CD4-positive, alpha-beta memory T cell (primary cell): ENCODE data around the gene PPP1R3G. TPM values are rescaled to one million over a fixed set of nuclear protein-coding genes. Genes with fewer than 3 reads are reported as not detected.

Experiments
- CTCF ChIA-PET: fragments of 350-600 bp; sonication (Branson Sonifier 250); formaldehyde crosslinking; loops from one replicate; lab custom pipeline; 2021; ENCODE audit warnings: inconsistent platforms; ENCODE audit not compliant: partially characterized antibody; lab: Charles Lee
- POLR2A ChIA-PET: fragments of 350-600 bp; sonication (Branson Sonifier 250); formaldehyde crosslinking; loops from one replicate; lab custom pipeline; 2021; ENCODE audit not compliant: partially characterized antibody; lab: Charles Lee
- DNase-seq, 5 donors: peaks; one replicate each; pipeline versions ENCODE4 v3.0.0 to v3.0.0-alpha.2; 2020 to 2022; ENCODE audit warnings: mixed read lengths in 1 of 5
- H3K27ac ChIP-seq: one replicate; pipeline ENCODE4 v1.7.0; 2013; ENCODE audit warnings: low read depth, low read length
- H3K27me3 ChIP-seq: 2 replicates; pipeline ENCODE4 v1.7.0; 2013; ENCODE audit warnings: mild to moderate bottlenecking, low read length, moderate library complexity; ENCODE audit not compliant: insufficient read depth
- H3K36me3 ChIP-seq: 2 replicates; pipeline ENCODE4 v1.7.0; 2013; ENCODE audit warnings: mild to moderate bottlenecking, low read length, moderate library complexity; ENCODE audit not compliant: insufficient read depth
- H3K4me1 ChIP-seq: 2 replicates; pipeline ENCODE4 v1.7.0; 2013; ENCODE audit warnings: mild to moderate bottlenecking, low read length, moderate library complexity; ENCODE audit not compliant: insufficient read depth
- H3K4me3 ChIP-seq, 2 donors: one replicate each; pipeline ENCODE4 v1.7.0; 2013; ENCODE audit warnings: low read length in 2 of 2, mild to moderate bottlenecking in 1 of 2
- H3K9me3 ChIP-seq, 2 donors: one replicate each; pipeline ENCODE4 v1.7.0; 2013; ENCODE audit warnings: low read length in 2 of 2, control low read depth in 1 of 2; ENCODE audit not compliant: control insufficient read depth in 1 of 2
- H3K27ac Mint-ChIP-seq, 7 donors: one replicate each; pipeline ENCODE4 v1.8.0; 2020 to 2021; ENCODE audit warnings: mixed read lengths in 7 of 7, mild to moderate bottlenecking in 6 of 7, inconsistent platforms in 3 of 7, moderate library complexity in 3 of 7
- H3K27me3 Mint-ChIP-seq, 2 donors: one replicate each; pipeline ENCODE4 v1.8.0; 2020 to 2021; ENCODE audit warnings: mixed read lengths in 2 of 2
- H3K36me3 Mint-ChIP-seq, 2 donors: one replicate each; pipeline ENCODE4 v1.8.0; 2020 to 2021; ENCODE audit warnings: mixed read lengths in 2 of 2, inconsistent platforms in 1 of 2, mild to moderate bottlenecking in 1 of 2
- H3K4me1 Mint-ChIP-seq, 4 donors: one replicate each; pipeline ENCODE4 v1.8.0; 2020 to 2021; ENCODE audit warnings: mixed read lengths in 4 of 4, mild to moderate bottlenecking in 1 of 4
- H3K4me3 Mint-ChIP-seq, 8 donors: one replicate each; pipeline ENCODE4 v1.8.0; 2020 to 2021; ENCODE audit warnings: mixed read lengths in 8 of 8, mild to moderate bottlenecking in 7 of 8, moderate library complexity in 6 of 8, inconsistent platforms in 3 of 8
- H3K9me3 Mint-ChIP-seq, 8 donors: one replicate each; pipeline ENCODE4 v1.8.0; 2020 to 2021; ENCODE audit warnings: mixed read lengths in 8 of 8, mild to moderate bottlenecking in 5 of 8, inconsistent platforms in 3 of 8, moderate library complexity in 1 of 8
- intact Hi-C: fragments of 100-400 bp; cut with micrococcal nuclease; formaldehyde crosslinking; loops from one replicate; pipeline ENCODE4 v1.15.1; 2023
- polyA plus RNA-seq, 2 donors: library from polyadenylated mRNA; unstranded; fragments of 300-500 nt; fragmentation: Illumina TruSeq; gene quantifications; one replicate each; pipeline ENCODE4 v1.2.3, GENCODE V29; 2021
- total RNA-seq, 2 experiments: library from RNA; stranded (reverse); gene quantifications; one replicate each; pipeline ENCODE4 v1.2.3, GENCODE V29; 2021

The PPP1R3G gene
- total and polyA plus RNA-seq, 4 experiments from 2014 or later: not detected

DNA sequence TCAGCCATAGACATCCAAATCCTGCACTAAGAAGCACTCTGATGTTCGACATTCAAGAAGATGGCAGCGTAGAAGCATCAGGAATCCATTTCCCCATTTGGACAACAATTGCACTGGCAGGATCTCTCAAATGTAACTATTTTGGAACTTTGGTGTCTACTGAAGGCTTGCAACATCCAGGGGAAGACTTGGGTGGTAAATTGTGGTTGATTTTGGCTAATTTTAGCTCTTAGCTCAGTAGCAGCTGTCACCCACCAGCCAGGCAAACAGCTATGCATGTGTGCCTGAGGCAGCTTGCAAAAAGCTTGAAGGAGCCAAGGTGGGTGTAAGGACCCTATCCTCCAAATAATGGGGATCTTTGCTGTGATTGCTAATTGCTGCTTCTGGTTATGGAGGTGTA is 35.1 kb upstream of the PPP1R3G start:
- POLR2A ChIA-PET: no interaction called here
- Histone ChIP-seq H3K9me3 (peaks cover 0 to 8% of the 10 kb centered on the region in 2 donors), H3K36me3 (no peaks in the 10 kb centered on the region), H3K4me3 (no peak overlapping the region), H3K27ac (no peak overlapping the region), H3K27me3 (no peaks in the 10 kb centered on the region), H3K4me1 (no peaks in the 10 kb centered on the region)
- CTCF ChIA-PET: no interaction called here
- intact Hi-C loops: no loop called here
- Mint-ChIP-seq H3K4me1 (no peaks in the 10 kb centered on the region), H3K36me3 (peaks cover 0 to 20% of the 10 kb centered on the region in 2 donors), H3K9me3 (peaks cover 4 to 61% (median 42%) of the 10 kb centered on the region in 8 donors), H3K27me3 (peaks cover 0 to 5% of the 10 kb centered on the region in 2 donors), H3K27ac (no peak overlapping the region), H3K4me3 (no peak overlapping the region)
- no peak for DNase-seq

DNA sequence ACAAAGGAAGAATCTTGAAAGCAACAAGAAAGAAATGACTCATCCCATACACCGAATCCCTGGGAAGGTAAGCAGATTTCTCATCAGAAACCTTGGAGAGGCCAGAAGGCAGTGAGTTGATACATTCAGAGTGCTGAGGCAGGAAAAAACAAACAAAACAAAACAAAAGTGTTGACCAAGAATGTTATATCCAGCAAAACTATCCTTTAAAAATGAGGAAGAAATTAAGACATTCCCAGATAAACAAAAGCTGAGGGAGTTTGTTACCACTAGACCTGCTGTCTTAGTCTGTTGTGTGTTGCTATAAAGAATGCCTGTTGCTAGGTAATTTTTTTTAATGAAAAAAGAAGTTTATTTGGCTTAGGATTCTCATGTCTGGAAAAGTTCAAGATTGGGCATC is 33.7 kb upstream of the PPP1R3G start:
- intact Hi-C loops: no loop called here
- Mint-ChIP-seq H3K27me3 (peaks cover 0 to 5% of the 10 kb centered on the region in 2 donors), H3K27ac (no peak overlapping the region), H3K36me3 (peaks cover 0 to 17% of the 10 kb centered on the region in 2 donors), H3K9me3 (peaks cover 4 to 62% (median 37%) of the 10 kb centered on the region in 8 donors), H3K4me3 (no peak overlapping the region), H3K4me1 (no peaks in the 10 kb centered on the region)
- DNase-seq: no peak
- Histone ChIP-seq H3K4me3 (no peak overlapping the region), H3K36me3 (no peaks in the 10 kb centered on the region), H3K4me1 (no peaks in the 10 kb centered on the region), H3K27me3 (no peaks in the 10 kb centered on the region), H3K27ac (no peak overlapping the region), H3K9me3 (peaks cover 0 to 8% of the 10 kb centered on the region in 2 donors)
- ChIA-PET CTCF (no interaction called here), POLR2A (no interaction called here)

DNA sequence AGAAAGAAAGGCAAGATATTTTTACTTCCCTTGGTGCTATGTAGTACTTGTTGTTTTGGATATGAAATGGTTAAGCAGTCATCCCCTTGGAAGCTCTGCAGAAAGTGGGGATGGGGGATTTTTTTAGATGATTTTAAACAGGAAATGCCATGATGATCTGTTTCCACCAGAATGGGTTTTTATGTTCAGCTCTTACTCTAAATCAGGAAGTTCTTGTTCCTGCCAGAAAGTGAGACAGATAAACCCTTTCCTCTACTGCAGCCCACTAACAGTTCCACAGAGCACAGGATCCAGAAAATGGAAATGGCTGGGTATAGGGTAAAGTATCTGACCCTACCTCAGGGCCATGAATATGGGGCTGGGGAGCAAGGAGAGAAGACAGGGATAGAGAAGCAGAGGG is 32.1 kb upstream of the PPP1R3G start:
- Histone ChIP-seq H3K27me3 (no peaks in the 10 kb centered on the region), H3K4me3 (no peak overlapping the region), H3K36me3 (no peaks in the 10 kb centered on the region), H3K27ac (no peak overlapping the region), H3K4me1 (no peaks in the 10 kb centered on the region), H3K9me3 (peaks cover 0 to 8% of the 10 kb centered on the region in 2 donors)
- H3K36me3 Mint-ChIP-seq: peaks cover 0 to 8% of the 10 kb centered on the region in 2 donors
- CTCF ChIA-PET: no interaction called here
- DNase-seq: no peak
- peaks cover 4 to 55% (median 32%) of the 10 kb centered on the region in 8 donors for H3K9me3 Mint-ChIP-seq
- peaks cover 0 to 5% of the 10 kb centered on the region in 2 donors for H3K27me3 Mint-ChIP-seq
- intact Hi-C loops: no loop called here
- POLR2A ChIA-PET: no interaction called here
- H3K4me3 Mint-ChIP-seq: no peak overlapping the region
- H3K27ac Mint-ChIP-seq: no peak overlapping the region
- H3K4me1 Mint-ChIP-seq: no peaks in the 10 kb centered on the region

DNA sequence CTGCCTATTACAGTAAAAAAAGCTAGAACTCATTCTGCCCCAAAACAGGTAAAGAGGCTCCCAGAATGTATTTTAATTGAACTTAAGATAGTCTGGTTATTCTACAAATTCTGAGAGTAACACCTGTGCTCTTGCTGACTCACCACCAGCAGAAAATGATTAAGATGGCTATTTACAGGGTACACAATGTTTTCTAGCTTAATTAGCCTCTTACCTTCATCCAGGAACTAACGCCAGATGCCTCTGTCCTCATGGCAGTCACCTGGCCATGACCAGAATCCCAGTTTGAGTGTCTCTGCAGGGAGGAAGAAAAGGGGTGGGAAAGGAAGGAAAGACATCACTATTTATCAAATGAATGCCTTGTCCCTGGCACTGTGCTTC is 31.3 kb upstream of the PPP1R3G start:
- Mint-ChIP-seq H3K4me3 (no peak overlapping the region), H3K36me3 (peaks cover 0 to 8% of the 10 kb centered on the region in 2 donors), H3K9me3 (peaks cover 4 to 47% (median 27%) of the 10 kb centered on the region in 8 donors), H3K27me3 (peaks cover 0 to under 1% of the 10 kb centered on the region in 2 donors), H3K27ac (no peak overlapping the region), H3K4me1 (no peaks in the 10 kb centered on the region)
- ChIA-PET CTCF (no interaction called here), POLR2A (no interaction called here)
- Histone ChIP-seq H3K27ac (no peak overlapping the region), H3K27me3 (no peaks in the 10 kb centered on the region), H3K4me3 (no peak overlapping the region), H3K9me3 (peaks cover 0 to 8% of the 10 kb centered on the region in 2 donors), H3K4me1 (no peaks in the 10 kb centered on the region), H3K36me3 (no peaks in the 10 kb centered on the region)
- no peak for DNase-seq
- intact Hi-C loops: no loop called here

DNA sequence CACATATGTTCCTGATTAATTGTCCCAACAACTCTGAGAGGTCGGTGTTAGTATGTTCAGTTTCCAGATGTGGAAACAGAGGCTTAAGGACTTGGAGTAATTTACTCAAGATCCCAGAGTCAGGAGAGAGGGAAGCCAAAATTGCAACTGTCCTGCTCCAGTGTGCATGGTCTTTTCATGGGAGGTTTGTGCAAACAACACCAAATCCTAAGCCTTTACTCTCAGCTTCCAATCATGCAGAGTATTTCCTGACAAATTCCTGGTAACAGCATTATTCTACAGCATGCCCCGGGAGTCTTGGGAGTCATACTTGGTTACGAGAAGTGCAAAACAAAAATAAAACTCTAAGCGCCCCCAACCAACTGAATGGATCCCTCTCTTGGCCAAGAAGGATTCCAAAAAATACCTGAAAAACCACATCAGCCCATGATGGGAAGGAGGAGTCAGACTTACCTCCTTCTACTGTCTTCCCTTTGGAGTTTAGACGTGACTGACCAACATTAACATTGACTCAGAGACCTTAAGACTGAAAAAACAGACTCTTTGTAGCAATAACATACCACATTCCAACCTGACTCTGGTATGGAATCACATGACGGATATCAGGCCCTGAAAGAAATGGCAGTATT is 30.8 kb upstream of the PPP1R3G start:
- no peak for DNase-seq
- ChIA-PET CTCF (no interaction called here), POLR2A (no interaction called here)
- Histone ChIP-seq H3K9me3 (peaks cover 0 to 8% of the 10 kb centered on the region in 2 donors), H3K27ac (no peak overlapping the region), H3K27me3 (no peaks in the 10 kb centered on the region), H3K4me1 (no peaks in the 10 kb centered on the region), H3K36me3 (no peaks in the 10 kb centered on the region), H3K4me3 (no peak overlapping the region)
- Mint-ChIP-seq H3K27ac (no peak overlapping the region), H3K4me1 (no peaks in the 10 kb centered on the region), H3K9me3 (peaks cover 2 to 45% (median 26%) of the 10 kb centered on the region in 8 donors), H3K36me3 (peaks cover 0 to 8% of the 10 kb centered on the region in 2 donors), H3K27me3 (no peaks in the 10 kb centered on the region), H3K4me3 (no peak overlapping the region)
- intact Hi-C loops: no loop called here

DNA sequence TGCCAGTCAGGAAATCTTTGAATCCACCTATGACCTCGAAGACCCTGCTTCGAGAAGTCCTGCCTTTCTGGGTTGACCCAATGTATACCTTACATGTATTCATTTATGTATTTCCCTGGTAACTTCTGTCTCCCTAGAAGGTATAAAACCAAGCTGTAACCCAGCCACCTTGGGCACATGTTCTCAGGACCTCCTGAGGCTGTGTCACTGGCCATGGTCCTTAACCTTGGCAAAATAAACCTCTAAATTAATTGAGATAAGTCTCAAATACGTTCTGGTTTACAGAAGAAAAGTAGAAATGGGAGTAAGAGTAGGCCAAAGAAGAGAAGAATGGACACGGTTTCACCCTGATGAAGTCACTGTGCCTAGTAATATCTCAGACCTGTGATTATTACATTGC is 30.0 kb upstream of the PPP1R3G start:
- no peak for DNase-seq
- peaks cover 0 to 8% of the 10 kb centered on the region in 2 donors for H3K36me3 Mint-ChIP-seq
- Histone ChIP-seq H3K4me1 (no peaks in the 10 kb centered on the region), H3K27ac (no peak overlapping the region), H3K4me3 (no peak overlapping the region), H3K9me3 (peaks cover 0 to 8% of the 10 kb centered on the region in 2 donors), H3K36me3 (no peaks in the 10 kb centered on the region), H3K27me3 (no peaks in the 10 kb centered on the region)
- H3K27me3 Mint-ChIP-seq: no peaks in the 10 kb centered on the region
- H3K27ac Mint-ChIP-seq: no peak overlapping the region
- H3K4me3 Mint-ChIP-seq: no peak overlapping the region
- POLR2A ChIA-PET: no interaction called here
- H3K4me1 Mint-ChIP-seq: no peaks in the 10 kb centered on the region
- H3K9me3 Mint-ChIP-seq: peaks cover 0 to 37% (median 21%) of the 10 kb centered on the region in 8 donors
- intact Hi-C loops: no loop called here
- CTCF ChIA-PET: no interaction called here

DNA sequence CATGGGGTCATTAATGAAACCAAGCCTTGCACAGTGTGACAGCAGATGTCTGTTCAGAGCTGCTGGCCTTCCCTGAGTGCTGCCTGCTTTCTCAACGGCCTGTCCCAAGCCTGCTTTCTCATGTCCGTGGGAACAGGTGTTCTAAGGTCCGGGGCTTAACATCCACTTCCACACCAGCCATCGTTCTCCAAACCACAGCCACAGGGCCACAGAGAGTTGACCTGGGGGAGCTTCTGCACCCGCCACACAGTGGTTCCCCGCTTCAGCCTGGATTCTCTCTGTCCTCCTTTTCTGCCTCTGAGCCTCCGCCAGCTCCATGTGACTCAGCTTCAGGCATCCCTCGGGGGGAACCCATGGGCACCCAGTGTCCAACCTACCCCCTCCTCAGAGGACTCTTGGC is 26.9 kb upstream of the PPP1R3G start:
- no peak for DNase-seq
- peaks cover 0 to 7% (median under 1%) of the 10 kb centered on the region in 8 donors for H3K9me3 Mint-ChIP-seq
- CTCF ChIA-PET: no interaction called here
- no peaks in the 10 kb centered on the region for H3K27me3 Mint-ChIP-seq
- Histone ChIP-seq H3K27me3 (no peaks in the 10 kb centered on the region), H3K36me3 (no peaks in the 10 kb centered on the region), H3K9me3 (no peaks in the 10 kb centered on the region), H3K27ac (no peak overlapping the region), H3K4me1 (no peaks in the 10 kb centered on the region), H3K4me3 (no peak overlapping the region)
- no peak overlapping the region for H3K27ac Mint-ChIP-seq
- intact Hi-C loops: no loop called here
- no peaks in the 10 kb centered on the region for H3K36me3 Mint-ChIP-seq
- no peaks in the 10 kb centered on the region for H3K4me1 Mint-ChIP-seq
- POLR2A ChIA-PET: no interaction called here
- no peak overlapping the region for H3K4me3 Mint-ChIP-seq
